Measurements from ENCODE around the gene ECE2.
"Not testable (repeated sequence)": the region's sequence is repeated elsewhere in the genome, so short reads cannot be mapped to it uniquely, and the experiment has no call there.

ECE2 gene

DNA sequence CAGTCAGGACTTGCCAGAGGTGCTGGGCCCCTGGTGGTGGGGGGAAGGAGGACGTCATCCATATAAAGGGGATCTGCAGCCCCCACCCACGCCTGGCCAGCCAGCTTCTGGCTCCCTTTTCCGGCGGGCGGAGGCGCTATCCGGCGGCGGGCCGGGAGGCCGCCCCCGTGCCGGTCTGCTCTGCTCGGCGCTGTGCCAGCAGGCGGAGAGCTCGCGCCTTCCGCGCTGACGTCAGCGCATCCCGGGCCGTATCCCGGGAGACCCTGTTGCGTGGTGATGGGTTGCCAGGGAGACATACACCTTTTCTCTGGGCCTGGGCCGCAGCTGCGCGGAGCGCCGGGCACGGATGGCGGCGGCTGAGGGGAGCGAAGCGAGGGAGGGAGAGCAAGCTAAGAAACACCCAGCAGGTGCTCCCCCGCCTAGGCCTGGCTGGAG is 62.7 kb downstream of the ECE2 start:
- DNase-seq: no peak

DNA sequence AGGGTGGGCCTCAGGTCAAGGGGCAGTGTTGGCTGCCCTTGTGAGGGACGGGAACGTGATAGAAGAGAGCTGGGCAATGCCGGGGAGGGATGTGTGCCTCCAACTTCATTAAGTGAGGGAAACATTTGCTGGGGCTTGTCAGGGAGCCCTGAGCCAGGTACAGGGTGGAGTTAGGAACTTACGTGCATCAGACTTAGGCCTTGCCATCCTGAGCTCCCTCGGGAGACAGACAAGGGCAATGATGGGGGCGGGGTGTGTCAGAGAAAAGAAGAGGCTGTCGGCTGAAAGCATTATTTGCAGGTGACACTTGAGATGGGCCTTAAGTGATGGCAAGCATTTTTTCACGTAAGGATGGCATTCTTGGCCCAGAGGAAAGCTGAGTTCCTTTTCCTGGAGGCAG is 63.2 kb downstream of the ECE2 start:
- no peak for DNase-seq

GRCh38 chr3:184339451-184340135 is 63.8 kb downstream of the ECE2 start:
- not testable (repeated sequence) for DNase-seq

DNA sequence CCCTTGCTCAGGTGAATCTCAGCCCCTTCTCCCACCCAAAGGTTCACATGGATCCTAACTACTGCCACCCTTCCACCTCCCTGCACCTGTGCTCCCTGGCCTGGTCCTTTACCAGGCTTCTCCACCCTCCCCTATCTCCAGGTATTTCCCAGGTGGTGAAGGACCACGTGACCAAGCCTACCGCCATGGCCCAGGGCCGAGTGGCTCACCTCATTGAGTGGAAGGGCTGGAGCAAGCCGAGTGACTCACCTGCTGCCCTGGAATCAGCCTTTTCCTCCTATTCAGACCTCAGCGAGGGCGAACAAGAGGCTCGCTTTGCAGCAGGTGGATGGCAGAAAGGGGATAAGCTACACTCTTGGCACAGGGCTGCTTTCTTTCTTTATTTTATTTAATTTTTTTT is 66.1 kb downstream of the ECE2 start:
- DNase-seq: no peak
